ENCODE results near the gene TRAF3IP1.
"Not testable (repeated sequence)": the region's sequence is repeated elsewhere in the genome, so short reads cannot be mapped to it uniquely, and the experiment has no call there.

TRAF3IP1 gene

GRCh38 chr2:238345297-238345968, 25.1 kb downstream of the TRAF3IP1 start:
- no peak for DNase-seq

DNA sequence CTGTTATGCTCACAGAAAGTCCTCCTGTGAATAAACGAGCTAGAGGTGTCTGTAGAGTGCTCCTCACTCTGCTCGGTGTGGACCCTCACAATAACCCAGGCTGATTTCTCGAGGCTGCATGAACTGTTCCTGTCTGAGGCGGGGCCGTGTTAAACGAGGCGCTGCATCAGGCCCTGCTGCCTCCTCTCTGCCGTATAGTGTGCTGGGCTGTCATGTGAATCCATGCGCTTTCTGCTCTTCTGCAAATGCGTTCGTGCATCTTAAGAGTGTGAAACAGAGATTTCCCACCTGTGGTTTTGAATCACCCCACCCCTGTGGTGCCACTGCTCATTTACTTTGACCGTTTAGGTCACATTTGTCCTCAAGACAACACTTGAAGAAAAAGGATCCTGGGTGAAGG, 26.2 kb downstream of the TRAF3IP1 start:
- no peak for DNase-seq

DNA sequence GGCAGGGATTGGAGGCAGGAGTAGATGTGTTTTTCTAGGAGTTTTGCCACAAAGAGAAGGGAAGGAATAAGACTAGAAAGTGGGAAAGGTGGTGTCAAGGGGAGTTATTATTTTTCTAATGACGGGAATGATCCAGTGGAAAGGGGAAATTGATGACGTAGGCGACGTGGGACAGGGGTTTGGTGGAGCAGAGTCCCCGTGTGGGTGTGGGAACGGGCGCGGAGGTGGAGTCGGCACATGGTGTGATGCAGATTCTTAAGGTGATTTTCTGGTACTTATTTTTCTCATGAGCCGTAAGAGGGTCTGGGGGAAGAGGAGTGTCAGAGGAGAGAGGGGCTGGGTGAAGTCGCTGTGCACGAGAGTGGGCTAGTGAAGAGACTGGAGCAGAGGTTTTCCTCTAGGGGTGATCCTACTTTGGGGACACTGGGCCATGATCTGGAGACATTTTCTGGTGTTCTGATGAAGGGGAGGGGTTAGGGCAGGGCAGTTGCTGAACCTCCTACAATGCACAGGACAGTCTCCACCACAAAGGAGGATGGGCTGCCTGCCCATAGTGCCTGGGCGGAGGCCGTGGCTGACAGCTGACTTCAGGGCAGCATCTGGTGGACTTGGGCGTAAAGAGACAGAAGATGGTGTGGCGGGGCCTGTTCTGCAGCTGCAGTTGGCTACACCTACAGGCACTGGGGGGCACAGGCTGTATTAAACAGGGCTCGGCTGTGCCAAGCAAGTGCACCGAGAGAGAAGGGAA, 30.0 kb downstream of the TRAF3IP1 start:
- no peak for DNase-seq

- no peak for DNase-seq
Observed at GRCh38 chr2:238351315-238351714, 31.0 kb downstream of the TRAF3IP1 start.

- no peak for DNase-seq
Observed at GRCh38 chr2:238352361-238352760, 32.0 kb downstream of the TRAF3IP1 start.

DNA sequence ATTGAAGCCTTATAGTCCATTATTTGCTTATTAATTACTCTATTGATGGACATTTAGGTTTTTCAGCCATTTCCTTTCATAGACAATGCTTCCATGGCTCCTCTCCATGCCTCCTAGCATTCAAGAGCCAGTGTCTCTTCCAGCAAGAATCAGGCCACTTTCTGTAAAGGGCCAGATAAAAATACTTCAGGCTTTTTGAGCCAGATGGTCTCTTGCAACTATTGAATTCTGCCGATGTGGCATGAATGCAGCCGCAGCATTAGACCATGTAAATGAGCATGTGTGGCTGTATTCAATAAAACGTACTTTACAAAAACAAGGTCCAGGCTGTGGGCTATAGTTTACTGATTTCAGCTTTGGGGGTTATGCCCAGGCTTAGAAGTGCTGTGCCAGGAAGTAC, 38.5 kb downstream of the TRAF3IP1 start:
- DNase-seq, result no peak

DNA sequence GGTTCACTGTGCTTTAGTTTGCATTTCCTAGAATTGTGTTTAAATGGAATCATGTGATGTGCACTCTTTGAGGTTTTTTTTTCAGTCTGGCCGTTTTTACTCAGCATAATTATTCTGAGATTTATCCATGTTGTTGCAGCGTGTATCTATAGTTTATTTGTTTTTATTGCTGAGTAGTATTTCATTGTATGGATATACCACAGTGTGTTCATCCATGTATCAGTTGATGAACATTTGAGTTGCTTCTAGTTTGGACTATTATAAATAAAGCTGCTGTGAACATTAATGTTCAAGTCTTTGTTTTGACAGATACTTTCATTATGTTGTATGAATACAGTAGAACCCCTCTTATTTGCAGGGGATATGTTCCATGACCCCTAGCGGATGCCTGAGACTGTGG, 39.1 kb downstream of the TRAF3IP1 start:
- no peak for DNase-seq

- no peak for DNase-seq
Observed at GRCh38 chr2:238361877-238362276, 41.6 kb downstream of the TRAF3IP1 start.

GRCh38 chr2:238362626-238363025, 42.3 kb downstream of the TRAF3IP1 start:
- no peak for DNase-seq

GRCh38 chr2:238369591-238370040, 49.3 kb downstream of the TRAF3IP1 start:
- DNase-seq, result no peak

- DNase-seq, result no peak
Observed at GRCh38 chr2:238370094-238370822, 49.9 kb downstream of the TRAF3IP1 start.

- peak; percentile 86 to 91 (median 91) for DNase-seq
Observed at GRCh38 chr2:238370823-238371372, 50.6 kb downstream of the TRAF3IP1 start.

DNA sequence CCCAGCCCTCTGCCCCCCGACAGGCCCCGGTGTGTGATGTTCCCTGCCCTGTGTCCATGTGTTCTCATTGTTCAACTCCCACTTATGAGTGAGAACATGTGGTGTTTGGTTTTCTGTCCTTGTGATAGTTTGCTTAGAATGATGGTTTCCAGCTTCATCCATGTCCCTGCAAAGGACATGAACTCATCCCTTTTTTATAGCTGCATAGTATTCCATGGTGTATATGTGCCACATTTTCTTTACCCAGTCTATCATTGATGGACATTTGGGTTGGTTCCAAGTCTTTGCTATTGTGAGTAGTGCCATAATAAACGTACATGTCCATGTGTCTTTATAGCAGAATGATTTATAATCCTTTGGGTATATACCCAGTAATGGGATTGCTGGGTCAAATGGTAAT, 52.0 kb downstream of the TRAF3IP1 start:
- DNase-seq, result not testable (repeated sequence)

DNA sequence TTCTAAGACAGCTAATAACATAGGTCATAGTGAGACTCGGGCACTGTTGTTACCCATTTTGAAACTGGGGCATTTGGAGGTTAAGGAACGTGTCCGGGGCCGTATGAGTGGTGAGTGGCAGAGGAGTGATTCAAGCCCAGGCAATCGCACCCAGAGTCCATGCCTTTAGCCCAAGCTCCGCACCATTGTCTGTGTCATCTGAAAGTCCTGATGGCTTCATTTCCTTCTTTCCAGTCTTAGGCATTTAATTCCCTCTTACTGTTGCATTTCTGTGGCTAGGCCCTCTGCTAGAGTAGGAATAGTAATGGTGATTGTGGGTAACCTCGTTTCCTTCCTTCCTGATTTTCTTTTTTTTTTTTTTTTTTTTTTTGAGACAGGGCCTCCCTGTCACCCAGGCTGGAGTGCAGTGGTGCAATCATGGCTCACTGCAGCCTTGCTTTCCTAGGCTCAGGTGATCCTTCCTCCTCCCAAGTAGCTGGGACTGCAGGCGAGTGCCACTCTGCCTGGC, 56.6 kb downstream of the TRAF3IP1 start:
- DNase-seq, result peak; percentile 87 to 94 (median 94)

DNA sequence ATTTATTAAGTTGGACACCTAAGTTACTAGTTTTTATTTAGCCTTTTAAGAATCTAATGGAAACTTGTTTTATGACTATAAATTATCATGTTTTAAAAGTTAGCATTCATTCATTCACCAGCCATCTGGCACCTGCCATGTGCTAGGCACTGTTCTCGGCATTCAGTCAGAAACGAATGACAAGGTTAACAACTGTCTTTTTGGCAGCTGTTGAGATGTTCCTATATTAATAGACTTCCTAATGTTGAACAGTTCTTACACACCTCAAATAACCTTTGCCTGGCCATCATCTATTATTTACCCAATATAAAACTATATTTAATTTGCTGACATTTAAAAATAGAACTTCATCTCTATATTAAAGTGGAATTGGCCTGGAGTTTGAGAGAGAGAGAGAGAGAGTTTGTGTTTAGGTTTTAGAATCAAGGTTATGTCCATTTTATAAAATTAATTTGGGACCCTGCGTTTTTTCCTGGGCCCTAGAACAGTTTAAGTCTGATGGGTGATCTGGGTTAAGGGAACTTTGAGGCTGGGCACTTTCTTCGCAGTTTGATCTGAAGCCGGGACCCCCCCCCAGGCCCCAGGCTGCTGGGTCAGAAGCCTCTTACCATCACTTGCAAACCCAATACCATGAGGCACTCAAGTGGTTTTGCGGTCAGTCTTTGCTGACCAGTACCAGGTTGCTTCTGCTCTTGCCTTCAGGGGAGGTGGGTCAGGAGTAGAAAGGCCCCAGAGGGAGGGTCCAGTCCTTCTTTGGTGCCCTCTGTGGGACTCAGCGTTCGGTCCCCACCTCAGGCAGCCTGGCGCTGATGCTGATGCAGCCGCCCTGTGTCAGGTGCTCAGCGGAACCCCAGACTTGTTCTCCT, 58.1 kb downstream of the TRAF3IP1 start:
- DNase-seq, result no peak

DNA sequence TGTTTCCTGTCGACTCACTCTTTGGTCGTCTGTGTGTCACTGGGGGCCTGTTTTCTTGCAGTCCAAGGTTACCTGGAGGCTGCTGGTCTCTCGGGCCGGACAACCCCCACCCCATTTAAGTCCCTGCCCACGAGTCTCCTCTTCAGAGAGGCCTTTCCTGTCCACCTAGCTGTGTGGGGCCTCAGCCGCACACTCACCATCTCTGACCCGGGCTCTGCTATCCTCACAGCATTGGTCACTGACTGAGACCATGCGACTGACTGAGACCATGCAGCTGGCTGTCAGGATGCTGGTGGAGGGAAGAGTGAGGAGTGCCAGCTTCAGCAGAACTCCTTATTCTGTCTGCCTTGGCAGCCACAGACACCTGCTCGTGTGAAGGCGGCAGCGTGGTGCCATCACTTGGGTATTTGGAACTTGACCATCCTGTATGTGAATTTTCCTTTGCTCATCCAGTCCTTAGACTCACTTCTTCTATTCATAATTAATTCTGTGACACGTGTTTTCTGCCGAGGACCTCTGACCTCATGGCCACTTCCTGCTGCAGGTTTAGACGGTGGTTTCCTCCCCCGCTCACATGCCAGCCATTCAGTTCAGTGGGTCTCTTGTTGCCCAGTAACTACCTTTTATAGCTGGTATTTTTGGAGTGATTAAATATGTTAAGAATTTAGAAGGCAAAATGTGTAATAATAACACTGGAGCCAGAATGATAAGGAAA, 58.9 kb downstream of the TRAF3IP1 start:
- peak; percentile 48 to 59 (median 51) for DNase-seq

DNA sequence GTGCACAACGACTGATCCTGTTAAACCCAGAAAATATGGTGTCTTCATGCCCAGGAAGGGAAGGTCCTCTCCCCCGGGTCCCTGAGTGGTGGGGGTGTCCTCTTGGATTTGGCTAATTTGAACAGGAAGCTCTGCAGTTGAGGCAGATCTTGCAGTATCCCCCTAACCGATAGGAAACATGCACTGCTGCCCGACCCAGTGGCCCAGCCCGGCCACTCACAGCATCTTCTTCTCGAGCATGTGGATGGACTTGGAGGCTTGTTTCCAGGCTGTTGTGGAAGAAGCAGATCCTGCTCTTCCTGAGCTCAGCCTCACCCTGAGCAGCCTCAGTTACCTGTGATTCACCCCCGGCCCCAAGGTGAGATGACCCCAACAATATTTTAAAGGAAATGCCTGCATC, 60.0 kb downstream of the TRAF3IP1 start:
- no peak for DNase-seq

- DNase-seq, result peak; percentile 5 to 59 (median 48)
Observed at GRCh38 chr2:238380785-238381184, 60.5 kb downstream of the TRAF3IP1 start.

DNA sequence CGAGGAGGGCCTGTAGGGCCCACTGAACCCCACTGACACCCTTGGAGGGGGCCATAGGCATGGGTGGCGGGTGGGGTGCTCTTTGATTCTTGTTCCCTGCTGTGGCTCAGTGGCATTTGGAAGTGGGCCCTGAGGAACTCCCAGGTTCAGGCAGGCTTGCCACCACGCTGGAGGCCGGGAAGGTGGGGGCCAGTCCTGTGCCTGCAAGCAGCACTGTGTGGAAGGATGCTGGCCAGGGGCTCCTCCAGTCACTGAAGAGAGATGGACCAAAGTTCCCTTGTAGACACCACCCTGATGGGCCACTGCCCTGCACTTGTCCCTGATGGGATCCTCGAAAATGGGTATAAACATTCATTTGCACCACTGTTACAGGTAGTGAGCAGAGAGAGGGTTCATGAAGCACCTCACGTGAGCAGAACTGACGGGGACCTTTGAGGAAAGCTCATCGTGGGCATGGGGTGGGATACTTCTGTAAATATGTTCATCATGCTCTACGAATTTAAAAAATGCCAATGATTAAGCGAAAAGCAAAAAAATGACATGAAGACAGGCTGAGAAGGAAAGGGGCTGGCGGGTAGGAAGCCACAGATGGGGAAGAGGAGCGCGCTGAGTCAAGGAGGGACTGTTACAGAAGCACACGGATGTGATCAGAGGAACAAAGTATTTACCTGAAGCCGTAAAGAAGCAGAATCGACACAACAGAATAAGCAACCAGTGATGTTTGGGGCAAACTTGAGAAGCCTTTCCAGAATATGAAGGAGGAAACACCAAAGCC, 61.2 kb downstream of the TRAF3IP1 start:
- DNase-seq, result peak; percentile 66 to 84 (median 75)

DNA sequence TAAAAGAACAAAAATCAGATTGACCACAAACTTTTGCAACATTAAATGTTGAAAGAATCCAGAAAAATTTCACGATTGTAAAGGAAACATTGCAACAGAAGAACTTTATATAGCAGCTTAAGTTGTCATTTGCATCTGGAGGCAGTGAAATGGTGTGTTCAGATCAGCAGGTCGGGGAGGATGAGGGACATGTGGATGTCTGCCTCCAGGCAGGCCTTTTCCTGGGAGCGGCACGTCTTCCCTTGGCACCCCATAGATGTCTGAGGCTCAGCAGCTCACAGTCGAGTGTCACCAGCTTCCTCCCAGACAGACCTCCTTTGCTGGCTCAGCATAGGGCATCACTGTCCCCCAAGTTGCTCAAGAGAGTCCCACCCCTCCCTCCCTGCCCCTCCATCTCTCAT, 62.1 kb downstream of the TRAF3IP1 start:
- peak; percentile 31 to 75 (median 72) for DNase-seq

GRCh38 chr2:238383135-238383534, 62.8 kb downstream of the TRAF3IP1 start:
- DNase-seq, result no peak

All from suppressor macrophage treated with lipopolysaccharide for 1 hour (primary cell).